ENCODE results near the gene SIGLEC6.

GRCh38 chr19:51479531-51480331 lies 51.7 kb downstream of the SIGLEC6 start:
- TF ChIP-seq POLR2AphosphoS5 (IDR thresholded peaks at IDR 0.05; ENCODE audit: low read depth, low read length), result no peak
- no peak for TF ChIP-seq REST (IDR thresholded peaks at IDR 0.05; ENCODE audit: insufficient read depth in 1 of 2, low read depth in 2 of 2, low read length in 2 of 2)
- TF ChIP-seq SIN3A (IDR thresholded peaks at IDR 0.05; ENCODE audit: borderline replicate concordance, insufficient read depth, low read length), result no peak
- no peak for TF ChIP-seq TAF1 (IDR thresholded peaks at IDR 0.05; ENCODE audit: borderline replicate concordance, insufficient read depth, low read length)
- TF ChIP-seq FOXP2 (optimal IDR thresholded peaks at IDR 0.05; ENCODE audit: borderline replicate concordance, extremely low read depth, extremely low read length, insufficient read depth), result no peak
